Ascending aorta (tissue), 2 donors: ENCODE measurements around the gene PTGIS. TPM values are rescaled to one million over a fixed set of nuclear protein-coding genes. Genes with fewer than 3 reads are reported as not detected.

Experiments used
- DNase-seq, 2 donors: peaks; one replicate each; pipeline ENCODE4 v3.0.0-alpha.2; 2019; ENCODE audit warnings: low spot score in 2 of 2
- H3K27ac ChIP-seq, 2 donors: fragments of 200-600 bp; sonication (generic); one replicate each; pipeline ENCODE4 v1.5.1; 2016 to 2017; ENCODE audit warnings: mild to moderate bottlenecking in 1 of 2
- H3K27me3 ChIP-seq: fragments of 200-600 bp; sonication (generic); one replicate; pipeline ENCODE4 v1.5.1; 2017
- H3K36me3 ChIP-seq, 2 donors: fragments of 200-600 bp; sonication (generic); one replicate each; pipeline ENCODE4 v1.5.1; 2016
- H3K4me1 ChIP-seq, 2 donors: fragments of 200-600 bp; sonication (generic); one replicate each; pipeline ENCODE4 v1.5.1; 2016 to 2017; ENCODE audit warnings: mild to moderate bottlenecking in 1 of 2
- H3K4me3 ChIP-seq, 2 donors: fragments of 200-600 bp; sonication (generic); one replicate each; pipeline ENCODE4 v1.5.1; 2016 to 2017; ENCODE audit warnings: mild to moderate bottlenecking in 1 of 2
- H3K9me3 ChIP-seq, 2 donors: fragments of 200-600 bp; sonication (generic); one replicate each; pipeline ENCODE4 v1.5.1; 2016
- CTCF ChIP-seq, 3 experiments: fragments of 200-600 bp in 2 of 3; fragments of 450-650 bp in 1 of 3; sonication (generic) in 2 of 3; IDR thresholded peaks; one replicate each; pipeline ENCODE4 v1.5.1; 2016 to 2019; ENCODE audit warnings: antibody characterized with exemption in 3 of 3, mild to moderate bottlenecking in 1 of 3, moderate library complexity in 1 of 3
- intact Hi-C: fragments of 100-400 bp; cut with DNase I; formaldehyde crosslinking; loops from one replicate; pipeline ENCODE4 v1.15.1; 2023
- total RNA-seq: library from RNA; depleted of rRNA; stranded (reverse); fragments of >200 nt; gene quantifications from one replicate; pipeline ENCODE4 v1.1.0, GENCODE V29; 2016

Gene PTGIS
- total RNA-seq, 1 donor from 2014 or later: 288 TPM

- DNase-seq: no peak
- Histone ChIP-seq H3K9me3 (no peaks in the 10 kb centered on the region), H3K4me3 (no peak overlapping the region), H3K4me1 (peaks cover 28 to 76% of the 10 kb centered on the region in 2 donors), H3K36me3 (no peaks in the 10 kb centered on the region), H3K27me3 (no peaks in the 10 kb centered on the region), H3K27ac (peak overlapping the region; percentile 97 to 100)
- intact Hi-C loops: loop anchor here (10.0 kb wide), 1 partner anchor 442 kb away; no protein-coding TSS in a partner anchor
- TF ChIP-seq CTCF (IDR thresholded peaks at IDR 0.05): no peak
Measured at GRCh38 chr20:49582413-49583334, 14.7 kb upstream of the PTGIS start.

- peak overlapping the region; percentile 97 to 100 for H3K27ac ChIP-seq
- intact Hi-C loops: loop anchor here (10.0 kb wide), 1 partner anchor 443 kb away; no protein-coding TSS in a partner anchor
- TF ChIP-seq CTCF (IDR thresholded peaks at IDR 0.05): no peak
- H3K4me1 ChIP-seq: peaks cover 27 to 76% of the 10 kb centered on the region in 2 donors
- no peaks in the 10 kb centered on the region for H3K27me3 ChIP-seq
- peaks cover 0 to 2% of the 10 kb centered on the region in 2 donors for H3K9me3 ChIP-seq
- H3K36me3 ChIP-seq: no peaks in the 10 kb centered on the region
- no peak for DNase-seq
- H3K4me3 ChIP-seq: no peak overlapping the region
Measured at GRCh38 chr20:49581482-49581881, 13.5 kb upstream of the PTGIS start.

- DNase-seq: no peak
- Histone ChIP-seq H3K36me3 (no peaks in the 10 kb centered on the region), H3K27ac (peak overlapping the region; percentile 97 to 100), H3K4me1 (peaks cover 21 to 75% of the 10 kb centered on the region in 2 donors), H3K27me3 (no peaks in the 10 kb centered on the region), H3K9me3 (peaks cover 0 to 3% of the 10 kb centered on the region in 2 donors), H3K4me3 (no peak overlapping the region)
- intact Hi-C loops: loop anchor here (10.0 kb wide), 1 partner anchor 444 kb away; no protein-coding TSS in a partner anchor
- TF ChIP-seq CTCF (IDR thresholded peaks at IDR 0.05): no peak
Measured at GRCh38 chr20:49580813-49581174, 12.9 kb upstream of the PTGIS start.

- TF ChIP-seq CTCF (IDR thresholded peaks at IDR 0.05): no peak
- no peaks in the 10 kb centered on the region for H3K36me3 ChIP-seq
- DNase-seq: no peak
- H3K4me3 ChIP-seq: no peak overlapping the region
- H3K27me3 ChIP-seq: no peaks in the 10 kb centered on the region
- intact Hi-C loops: loop anchor here (10.0 kb wide), 1 partner anchor 445 kb away; no protein-coding TSS in a partner anchor
- H3K4me1 ChIP-seq: peaks cover 20 to 75% of the 10 kb centered on the region in 2 donors
- H3K9me3 ChIP-seq: peaks cover 0 to 3% of the 10 kb centered on the region in 2 donors
- H3K27ac ChIP-seq: peak overlapping the region; percentile 97 to 100
Measured at GRCh38 chr20:49579874-49580812, 12.2 kb upstream of the PTGIS start.

GRCh38 chr20:49579195-49579594 is 11.3 kb upstream of the PTGIS start:
- H3K27ac ChIP-seq: peak overlapping the region; percentile 97 to 100
- no peak for DNase-seq
- peaks cover 18 to 68% of the 10 kb centered on the region in 2 donors for H3K4me1 ChIP-seq
- H3K4me3 ChIP-seq: no peak overlapping the region
- no peaks in the 10 kb centered on the region for H3K27me3 ChIP-seq
- intact Hi-C loops: no loop called here
- H3K36me3 ChIP-seq: no peaks in the 10 kb centered on the region
- peaks cover 0 to 3% of the 10 kb centered on the region in 2 donors for H3K9me3 ChIP-seq
- TF ChIP-seq CTCF (IDR thresholded peaks at IDR 0.05): no peak
